ENCODE measurements around the gene MLF2. TPM values are rescaled to one million over a fixed set of nuclear protein-coding genes. Genes with fewer than 3 reads are reported as not detected.

MLF2 gene
- total and polyA plus RNA-seq, 9 of the 15 experiments (the other 6 are each of a cell fraction or from before 2014, with no cell fraction given) = 11.4 to 190 (median 139) TPM

GRCh38 chr12:6778574-6779550 lies 25.9 kb upstream of the MLF2 start (continued):
- TF ChIP-seq ZNF175 (CRISPR knock-in tag; IDR thresholded peaks at IDR 0.05; ENCODE audit: low read depth) (peak; percentile 49; the same call in 1 of the 2 replicates), MBD1 (CRISPR knock-in tag; IDR thresholded peaks at IDR 0.05) (no peak), EWSR1 (IDR thresholded peaks at IDR 0.05; ENCODE audit: borderline replicate concordance, low read depth, partially characterized antibody) (no peak), MYNN (IDR thresholded peaks at IDR 0.05) (0 out of 2 replicates have a peak, but pooled peaks have one; percentile 52), MYNN (CRISPR knock-in tag; IDR thresholded peaks at IDR 0.05) (no peak), MBD2 (IDR thresholded peaks at IDR 0.05; ENCODE audit: borderline replicate concordance, low read depth) (no peak), PTRF (tag; IDR thresholded peaks at IDR 0.05) (no peak), ZBTB43 (CRISPR knock-in tag; IDR thresholded peaks at IDR 0.05) (peak; percentile 87; the same call in 1 of the 2 replicates), HOXB6 (CRISPR knock-in tag; IDR thresholded peaks at IDR 0.05; ENCODE audit: borderline replicate concordance) (no peak), KLF13 (tag; IDR thresholded peaks at IDR 0.05; ENCODE audit: borderline replicate concordance, low read depth) (0 out of 2 replicates have a peak, but pooled peaks have one; percentile 67), SOX6 (IDR thresholded peaks at IDR 0.05) (peak; percentile 50; the same call in 1 of the 2 replicates), CREM (IDR thresholded peaks at IDR 0.05; ENCODE audit: low read depth) (peak; percentile 70)

All from K562 (cell line).